HG03175 (cell line): Measurements from ENCODE around the gene PTPRN2.
"Not testable (repeated sequence)": the region's sequence is repeated elsewhere in the genome, so short reads cannot be mapped to it uniquely, and the experiment has no call there.

Source experiments
- ATAC-seq: cut with Tn5 transposase; IDR thresholded peaks from one replicate; pipeline ENCODE4 v1.9.1; 2021; ENCODE audit warnings: mild to moderate bottlenecking, moderate library complexity; ENCODE audit not compliant: unreplicated experiment

Gene PTPRN2

GRCh38 chr7:157938211-157938610, 649.4 kb downstream of the PTPRN2 start:
- ATAC-seq: no peak

- no peak for ATAC-seq
Observed at GRCh38 chr7:157937406-157937805, 650.2 kb downstream of the PTPRN2 start.

- no peak for ATAC-seq
Observed at GRCh38 chr7:157936976-157937375, 650.6 kb downstream of the PTPRN2 start.

- ATAC-seq: not testable (repeated sequence)
Observed at GRCh38 chr7:157935721-157936120, 651.9 kb downstream of the PTPRN2 start.

GRCh38 chr7:157933219-157934155, 654.1 kb downstream of the PTPRN2 start:
- not testable (repeated sequence) for ATAC-seq

GRCh38 chr7:157932498-157933218, 655.0 kb downstream of the PTPRN2 start:
- ATAC-seq: no peak

- no peak for ATAC-seq
Observed at GRCh38 chr7:157930926-157931466, 656.6 kb downstream of the PTPRN2 start.

- ATAC-seq: no peak
Observed at GRCh38 chr7:157930441-157930840, 657.2 kb downstream of the PTPRN2 start.

GRCh38 chr7:157929671-157930070, 658.0 kb downstream of the PTPRN2 start:
- ATAC-seq: no peak

GRCh38 chr7:157928808-157929425, 658.7 kb downstream of the PTPRN2 start:
- no peak for ATAC-seq

GRCh38 chr7:157928171-157928794, 659.3 kb downstream of the PTPRN2 start:
- no peak for ATAC-seq

GRCh38 chr7:157927313-157927925, 660.2 kb downstream of the PTPRN2 start:
- no peak for ATAC-seq

- ATAC-seq: no peak
Observed at GRCh38 chr7:157926521-157927150, 661.0 kb downstream of the PTPRN2 start.

- ATAC-seq: no peak
Observed at GRCh38 chr7:157926107-157926506, 661.5 kb downstream of the PTPRN2 start.

GRCh38 chr7:157925383-157925875, 662.2 kb downstream of the PTPRN2 start:
- no peak for ATAC-seq

- no peak for ATAC-seq
Observed at GRCh38 chr7:157923903-157924630, 663.6 kb downstream of the PTPRN2 start.

GRCh38 chr7:157922576-157922975, 665.0 kb downstream of the PTPRN2 start:
- no peak for ATAC-seq

- ATAC-seq: no peak
Observed at GRCh38 chr7:157918326-157919080, 669.1 kb downstream of the PTPRN2 start.
